PC-3 (cell line): ENCODE results near the gene GRIP1. TPM values are rescaled to one million over a fixed set of nuclear protein-coding genes. Genes with fewer than 3 reads are reported as not detected.

Source experiments
- ATAC-seq: fragments of 200-7000 bp; cut with Tn5 transposase; 2 replicates; pipeline ENCODE4 v1.9.1; 2020; ENCODE audit warnings: mild to moderate bottlenecking, moderate library complexity
- BruUV-seq: library from RNA; stranded (reverse); fragments of 400-500 nt; replicated peaks from 2 replicates; lab custom pipeline; 2021; lab: Mats Ljungman, UMichigan
- CTCF ChIA-PET: fragments of 300-600 bp; sonication (Branson Sonifier 250); formaldehyde crosslinking; loops from one replicate; lab custom pipeline; 2022; ENCODE audit warnings: antibody characterized with exemption; lab: Charles Lee
- POLR2A ChIA-PET: fragments of 300-600 bp; sonication (Branson Sonifier 250); formaldehyde crosslinking; loops from one replicate; lab custom pipeline; 2022; ENCODE audit warnings: antibody characterized with exemption; ENCODE audit not compliant: unreplicated experiment; lab: Charles Lee
- DNase-seq: peaks from one replicate; pipeline ENCODE4 v3.0.0-alpha.2; 2015
- H2AFZ ChIP-seq: fragments of 300-600 bp; sonication (generic); 2 replicates; pipeline ENCODE4 v1.6.0; 2016; ENCODE audit warnings: antibody characterized with exemption, low read length
- H3F3A ChIP-seq: fragments of 300-600 bp; sonication (generic); one replicate; pipeline ENCODE4 v1.6.0; 2017; ENCODE audit warnings: antibody characterized with exemption, low read length, control low read depth, mild to moderate bottlenecking; ENCODE audit not compliant: unreplicated experiment
- H3K27ac ChIP-seq: fragments of 300-600 bp; sonication (generic); 2 replicates; pipeline ENCODE4 v1.5.1; 2016; ENCODE audit warnings: mild to moderate bottlenecking, low read length
- H3K27me3 ChIP-seq: fragments of 300-600 bp; sonication (generic); 2 replicates; pipeline ENCODE4 v1.6.1; 2016; ENCODE audit warnings: low read length, mixed read lengths
- H3K36me3 ChIP-seq: fragments of 300-600 bp; sonication (generic); 2 replicates; pipeline ENCODE4 v1.6.1; 2016; ENCODE audit warnings: low read depth, mixed run types, low read length, mixed read lengths
- H3K4me1 ChIP-seq: fragments of 300-600 bp; sonication (generic); 2 replicates; pipeline ENCODE4 v1.5.1; 2016; ENCODE audit warnings: low read length; ENCODE audit not compliant: insufficient read depth
- H3K4me2 ChIP-seq: fragments of 300-600 bp; sonication (generic); 2 replicates; pipeline ENCODE4 v1.6.0; 2016; ENCODE audit warnings: low read length
- H3K4me3 ChIP-seq: fragments of 300-600 bp; sonication (generic); 2 replicates; pipeline ENCODE4 v1.5.1; 2016; ENCODE audit warnings: mild to moderate bottlenecking, low read length, mixed read lengths
- H3K79me2 ChIP-seq: fragments of 300-600 bp; sonication (generic); 2 replicates; pipeline ENCODE4 v1.6.1; 2017; ENCODE audit warnings: low read length, mixed read lengths
- H3K9ac ChIP-seq: fragments of 300-600 bp; sonication (generic); 2 replicates; pipeline ENCODE4 v1.6.0; 2016; ENCODE audit warnings: mild to moderate bottlenecking, low read length
- H3K9me2 ChIP-seq: fragments of 300-600 bp; sonication (generic); replicated peaks from 2 replicates; pipeline ENCODE4 v1.6.1; 2016; ENCODE audit warnings: mixed run types, low read length, mixed read lengths
- H3K9me3 ChIP-seq: fragments of 300-600 bp; sonication (generic); 2 replicates; pipeline ENCODE4 v1.6.1; 2016; ENCODE audit warnings: low read length, mixed read lengths
- H4K20me1 ChIP-seq: fragments of 300-600 bp; sonication (generic); 2 replicates; pipeline ENCODE4 v1.6.1; 2016; ENCODE audit warnings: low read length, mixed read lengths
- CTCF ChIP-seq: fragments of 300-600 bp; sonication (generic); conservative IDR thresholded peaks from 2 replicates; pipeline ENCODE4 v1.5.1; 2017; ENCODE audit warnings: antibody characterized with exemption, low read depth, mild to moderate bottlenecking, low read length
- EZH2 ChIP-seq: fragments of 300-600 bp; sonication (generic); IDR thresholded peaks from one replicate; pipeline ENCODE4 v1.6.1; 2017; ENCODE audit warnings: antibody characterized with exemption, mild to moderate bottlenecking, low read length; ENCODE audit not compliant: unreplicated experiment
- EZH2phosphoT487 ChIP-seq: fragments of 300-600 bp; sonication (generic); IDR thresholded peaks from 2 replicates; pipeline ENCODE4 v1.6.1; 2018; ENCODE audit warnings: mild to moderate bottlenecking, antibody characterized with exemption, low read length, borderline replicate concordance
- intact Hi-C: fragments of 100-400 bp; cut with micrococcal nuclease; formaldehyde crosslinking; loops from 2 replicates; pipeline ENCODE4 v1.9.0; 2023
- total RNA-seq: library from RNA; depleted of rRNA; stranded (reverse); fragments of >200 nt; gene quantifications from 2 replicates; pipeline ENCODE4 v1.2.3, GENCODE V29; 2014

GRIP1 gene
- total RNA-seq, 1 experiment from 2014 or later: 2.0 TPM

- Histone ChIP-seq H3K9me2 (no peaks in the 10 kb centered on the region), H3K36me3 (peaks cover 2% of the 10 kb centered on the region; the same call in 1 of the 2 replicates), H3F3A (no peaks in the 10 kb centered on the region), H3K4me3 (no peak overlapping the region), H3K9ac (no peak overlapping the region), H3K27me3 (no peaks in the 10 kb centered on the region), H3K9me3 (no peaks in the 10 kb centered on the region), H3K4me2 (no peak overlapping the region), H3K4me1 (no peaks in the 10 kb centered on the region), H3K79me2 (no peaks in the 10 kb centered on the region), H4K20me1 (no peaks in the 10 kb centered on the region), H3K27ac (no peak overlapping the region), H2AFZ (no peak overlapping the region)
- ChIA-PET CTCF (no interaction called here), POLR2A (no interaction called here)
- ATAC-seq: no peak
- no peak for DNase-seq
- no peak for TF ChIP-seq CTCF
- no peak for TF ChIP-seq EZH2phosphoT487
- TF ChIP-seq EZH2: no peak
- BruUV-seq: no TSS peak
- intact Hi-C loops: no loop called here
Observed at GRCh38 chr12:66320996-66321395, 357.9 kb downstream of the GRIP1 start.

GRCh38 chr12:66319266-66319954 is 359.5 kb downstream of the GRIP1 start:
- POLR2A ChIA-PET: no interaction called here
- H3K79me2 ChIP-seq: no peaks in the 10 kb centered on the region

GRCh38 chr12:66314278-66314677 is 364.6 kb downstream of the GRIP1 start:
- H3K27ac ChIP-seq: no peak overlapping the region
- H3K4me1 ChIP-seq: no peaks in the 10 kb centered on the region
- CTCF ChIA-PET: no interaction called here
- no peak overlapping the region for H3K9ac ChIP-seq
- H3K4me2 ChIP-seq: no peak overlapping the region
- H3K9me2 ChIP-seq: no peaks in the 10 kb centered on the region
- POLR2A ChIA-PET: no interaction called here
- DNase-seq (no peak), ATAC-seq (no peak)
- no peaks in the 10 kb centered on the region for H3K27me3 ChIP-seq
- peaks cover 13% of the 10 kb centered on the region; the same call in 1 of the 2 replicates for H3K36me3 ChIP-seq
- H3K9me3 ChIP-seq: no peaks in the 10 kb centered on the region
- H3K79me2 ChIP-seq: no peaks in the 10 kb centered on the region
- H3F3A ChIP-seq: no peaks in the 10 kb centered on the region
- no peak overlapping the region for H2AFZ ChIP-seq
- intact Hi-C loops: no loop called here
- BruUV-seq: no TSS peak
- no peaks in the 10 kb centered on the region for H4K20me1 ChIP-seq
- no peak overlapping the region for H3K4me3 ChIP-seq
- TF ChIP-seq EZH2: no peak
- no peak for TF ChIP-seq EZH2phosphoT487
- no peak for TF ChIP-seq CTCF

More at GRCh38 chr12:66319266-66319954, 359.5 kb downstream of the GRIP1 start:
- CTCF ChIA-PET: no interaction called here
- H4K20me1 ChIP-seq: no peaks in the 10 kb centered on the region
- H3K4me2 ChIP-seq: no peak overlapping the region
- no peaks in the 10 kb centered on the region for H3K9me3 ChIP-seq
- BruUV-seq: no TSS peak
- no peaks in the 10 kb centered on the region for H3K27me3 ChIP-seq
- no peak overlapping the region for H3K9ac ChIP-seq
- TF ChIP-seq EZH2phosphoT487 (no peak), EZH2 (no peak)
- ATAC-seq: no peak
- H2AFZ ChIP-seq: no peak overlapping the region
- no peaks in the 10 kb centered on the region for H3K9me2 ChIP-seq
- no peak overlapping the region for H3K4me3 ChIP-seq
- H3K4me1 ChIP-seq: no peaks in the 10 kb centered on the region
- H3F3A ChIP-seq: no peaks in the 10 kb centered on the region
- no peak overlapping the region for H3K27ac ChIP-seq
- H3K36me3 ChIP-seq: peaks cover 2% of the 10 kb centered on the region; the same call in 1 of the 2 replicates
- intact Hi-C loops: no loop called here
- no peak for DNase-seq
